Caco-2 (cell line): ENCODE data around the gene NRXN3. TPM values are rescaled to one million over a fixed set of nuclear protein-coding genes. Genes with fewer than 3 reads are reported as not detected.

Source experiments
- BruUV-seq: library from RNA; stranded (reverse); fragments of 400-500 nt; replicated peaks from 2 replicates; lab custom pipeline; 2021; lab: Mats Ljungman, UMichigan
- CTCF ChIA-PET: fragments of 300-600 bp; sonication (Branson Sonifier 250); formaldehyde crosslinking; loops from one replicate; lab custom pipeline; 2022; ENCODE audit warnings: antibody characterized with exemption; lab: Charles Lee
- POLR2A ChIA-PET: fragments of 300-600 bp; sonication (Branson Sonifier 250); formaldehyde crosslinking; loops from one replicate; lab custom pipeline; 2022; ENCODE audit warnings: antibody characterized with exemption; lab: Charles Lee
- DNase-seq, 2 experiments: peaks; one replicate each; pipeline versions ENCODE4 v3.0.0 to v3.0.0-alpha.2; 2020 to 2022
- H3K27me3 ChIP-seq: replicated peaks from 2 replicates; pipeline ENCODE4 v1.6.0; 2011; ENCODE audit warnings: low read length; ENCODE audit not compliant: control insufficient read depth, insufficient read depth
- H3K36me3 ChIP-seq: 2 replicates; pipeline ENCODE4 v1.5.1; 2011; ENCODE audit warnings: low read length; ENCODE audit not compliant: control insufficient read depth, insufficient read depth
- H3K4me1 ChIP-seq: fragments of 250-450 bp; sonication (Bioruptor Pico); 2 replicates; pipeline ENCODE4 v1.5.1; 2020; ENCODE audit warnings: mild to moderate bottlenecking
- H3K4me3 ChIP-seq: 2 replicates; pipeline ENCODE4 v1.5.1; 2011; ENCODE audit warnings: low read depth, mild to moderate bottlenecking, control low read depth, low read length
- H3K9me3 ChIP-seq: fragments of 250-450 bp; sonication (Bioruptor Pico); 2 replicates; pipeline ENCODE4 v1.5.1; 2020; ENCODE audit warnings: mild to moderate bottlenecking, moderate library complexity
- H3K27ac Mint-ChIP-seq: one replicate; pipeline ENCODE4 v1.8.0; 2022; ENCODE audit warnings: mixed read lengths; ENCODE audit not compliant: unreplicated experiment
- H3K27me3 Mint-ChIP-seq: one replicate; pipeline ENCODE4 v1.8.0; 2022; ENCODE audit warnings: mixed read lengths; ENCODE audit not compliant: insufficient read depth, unreplicated experiment
- H3K36me3 Mint-ChIP-seq: one replicate; pipeline ENCODE4 v1.8.0; 2022; ENCODE audit warnings: mild to moderate bottlenecking, mixed read lengths; ENCODE audit not compliant: insufficient read depth, unreplicated experiment
- H3K4me1 Mint-ChIP-seq: one replicate; pipeline ENCODE4 v1.8.0; 2022; ENCODE audit warnings: low read depth, mixed read lengths; ENCODE audit not compliant: unreplicated experiment
- H3K4me3 Mint-ChIP-seq: one replicate; pipeline ENCODE4 v1.8.0; 2022; ENCODE audit warnings: mild to moderate bottlenecking, moderate library complexity, mixed read lengths; ENCODE audit not compliant: unreplicated experiment
- H3K9me3 Mint-ChIP-seq: one replicate; pipeline ENCODE4 v1.8.0; 2022; ENCODE audit warnings: mixed read lengths; ENCODE audit not compliant: unreplicated experiment
- CTCF ChIP-seq, 2 experiments: fragments of 200-600 bp in 1 of 2; IDR thresholded peaks; 1 replicate in 1 of 2; 2 replicates in 1 of 2; pipeline versions ENCODE4 v1.5.1 to v1.8.0; 2011 to 2022; ENCODE audit warnings: antibody characterized with exemption in 1 of 2, control low read depth in 1 of 2, inconsistent platforms in 1 of 2, low read depth in 1 of 2, low read length in 1 of 2, mild to moderate bottlenecking in 1 of 2, moderate library complexity in 1 of 2; ENCODE audit not compliant: insufficient read depth in 1 of 2, severe bottlenecking in 1 of 2, unreplicated experiment in 1 of 2
- intact Hi-C: fragments of 100-400 bp; cut with micrococcal nuclease; formaldehyde crosslinking; loops from one replicate; pipeline ENCODE4 v1.10.0; 2022; ENCODE audit not compliant: unreplicated experiment
- total RNA-seq: library from RNA; stranded (reverse); gene quantifications from 2 replicates; pipeline ENCODE4 v1.2.3, GENCODE V29; 2022

Gene NRXN3
- total RNA-seq, 1 experiment from 2014 or later: 12.4 TPM

- no peak overlapping the region for H3K4me3 ChIP-seq
- no peak for DNase-seq
- no peak overlapping the region for H3K4me3 Mint-ChIP-seq
- peaks cover 7% of the 10 kb centered on the region for H3K4me1 ChIP-seq
- peak overlapping the region; percentile 37 for H3K27ac Mint-ChIP-seq
- intact Hi-C loops: no loop called here
- H3K4me1 Mint-ChIP-seq: no peaks in the 10 kb centered on the region
- TF ChIP-seq CTCF (IDR thresholded peaks at IDR 0.05; ENCODE audit: insufficient read depth in 1 of 2, low read depth in 1 of 2, low read length in 1 of 2, severe bottlenecking in 1 of 2, unreplicated experiment in 1 of 2): no peak
- POLR2A ChIA-PET: no interaction called here
- no peaks in the 10 kb centered on the region for H3K36me3 ChIP-seq
- no TSS peak for BruUV-seq
- no peaks in the 10 kb centered on the region for H3K9me3 ChIP-seq
- H3K9me3 Mint-ChIP-seq: no peaks in the 10 kb centered on the region
- H3K27me3 ChIP-seq: no peaks in the 10 kb centered on the region
- no peaks in the 10 kb centered on the region for H3K36me3 Mint-ChIP-seq
- no peaks in the 10 kb centered on the region for H3K27me3 Mint-ChIP-seq
- CTCF ChIA-PET: no interaction called here
Observed at GRCh38 chr14:79724934-79725717, 1555.0 kb downstream of the NRXN3 start.

GRCh38 chr14:79727900-79728299 lies 1557.7 kb downstream of the NRXN3 start:
- ChIA-PET POLR2A (no interaction called here), CTCF (no interaction called here)
- H3K4me1 ChIP-seq: peaks cover 7% of the 10 kb centered on the region
- no peaks in the 10 kb centered on the region for H3K4me1 Mint-ChIP-seq
- no peaks in the 10 kb centered on the region for H3K36me3 Mint-ChIP-seq
- no peaks in the 10 kb centered on the region for H3K36me3 ChIP-seq
- H3K4me3 ChIP-seq: no peak overlapping the region
- no peak overlapping the region for H3K27ac Mint-ChIP-seq
- H3K9me3 Mint-ChIP-seq: no peaks in the 10 kb centered on the region
- H3K4me3 Mint-ChIP-seq: no peak overlapping the region
- DNase-seq: no peak
- no peak for TF ChIP-seq CTCF (IDR thresholded peaks at IDR 0.05; ENCODE audit: insufficient read depth in 1 of 2, low read depth in 1 of 2, low read length in 1 of 2, severe bottlenecking in 1 of 2, unreplicated experiment in 1 of 2)
- no peaks in the 10 kb centered on the region for H3K9me3 ChIP-seq
- H3K27me3 Mint-ChIP-seq: no peaks in the 10 kb centered on the region
- intact Hi-C loops: no loop called here
- no TSS peak for BruUV-seq
- H3K27me3 ChIP-seq: no peaks in the 10 kb centered on the region

- no peaks in the 10 kb centered on the region for H3K36me3 Mint-ChIP-seq
- H3K4me3 Mint-ChIP-seq: no peak overlapping the region
- intact Hi-C loops: no loop called here
- no peaks in the 10 kb centered on the region for H3K9me3 ChIP-seq
- no peak for DNase-seq
- H3K4me1 Mint-ChIP-seq: no peaks in the 10 kb centered on the region
- H3K4me1 ChIP-seq: peaks cover 7% of the 10 kb centered on the region
- CTCF ChIA-PET: no interaction called here
- no peak for TF ChIP-seq CTCF (IDR thresholded peaks at IDR 0.05; ENCODE audit: insufficient read depth in 1 of 2, low read depth in 1 of 2, low read length in 1 of 2, severe bottlenecking in 1 of 2, unreplicated experiment in 1 of 2)
- BruUV-seq: no TSS peak
- H3K27me3 ChIP-seq: no peaks in the 10 kb centered on the region
- no peaks in the 10 kb centered on the region for H3K36me3 ChIP-seq
- H3K9me3 Mint-ChIP-seq: no peaks in the 10 kb centered on the region
- no peaks in the 10 kb centered on the region for H3K27me3 Mint-ChIP-seq
- POLR2A ChIA-PET: no interaction called here
- H3K4me3 ChIP-seq: no peak overlapping the region
- H3K27ac Mint-ChIP-seq: no peak overlapping the region
Observed at GRCh38 chr14:79728331-79728730, 1558.2 kb downstream of the NRXN3 start.
